OCI-M1 (cell line): ENCODE results near the gene DESI1.
"Not testable (repeated sequence)": the region's sequence is repeated elsewhere in the genome, so short reads cannot be mapped to it uniquely, and the experiment has no call there.

Experiments used
- DNase-seq: peaks from one replicate; lab custom pipeline; 2025; lab: John Stamatoyannopoulos, UW

DESI1 gene

GRCh38 chr22:41585898-41586297, 34.9 kb downstream of the DESI1 start:
- DNase-seq, result no peak

GRCh38 chr22:41584881-41585280, 36.0 kb downstream of the DESI1 start:
- DNase-seq, result no peak

- DNase-seq, result no peak
Observed at GRCh38 chr22:41582694-41583093, 38.1 kb downstream of the DESI1 start.

GRCh38 chr22:41579997-41580355, 40.9 kb downstream of the DESI1 start:
- DNase-seq, result no peak

- DNase-seq, result no peak
Observed at GRCh38 chr22:41579297-41579996, 41.4 kb downstream of the DESI1 start.

GRCh38 chr22:41578818-41579217, 42.0 kb downstream of the DESI1 start:
- DNase-seq, result no peak

- DNase-seq, result no peak
Observed at GRCh38 chr22:41578114-41578513, 42.7 kb downstream of the DESI1 start.

GRCh38 chr22:41576877-41577276, 44.0 kb downstream of the DESI1 start:
- peak; percentile 87 for DNase-seq

GRCh38 chr22:41575533-41575932, 45.3 kb downstream of the DESI1 start:
- DNase-seq, result no peak

- DNase-seq, result no peak
Observed at GRCh38 chr22:41574847-41575381, 45.9 kb downstream of the DESI1 start.

GRCh38 chr22:41573677-41574076, 47.2 kb downstream of the DESI1 start:
- DNase-seq, result no peak

GRCh38 chr22:41572305-41572704, 48.5 kb downstream of the DESI1 start:
- DNase-seq, result not testable (repeated sequence)

GRCh38 chr22:41571786-41572185, 49.1 kb downstream of the DESI1 start:
- no peak for DNase-seq

GRCh38 chr22:41570221-41570620, 50.6 kb downstream of the DESI1 start:
- DNase-seq, result no peak

GRCh38 chr22:41568811-41569210, 52.0 kb downstream of the DESI1 start:
- DNase-seq, result no peak

GRCh38 chr22:41567512-41567768, 53.4 kb downstream of the DESI1 start:
- no peak for DNase-seq

GRCh38 chr22:41565403-41566054, 55.3 kb downstream of the DESI1 start:
- peak; percentile 74 for DNase-seq

- no peak for DNase-seq
Observed at GRCh38 chr22:41564563-41564962, 56.3 kb downstream of the DESI1 start.

- DNase-seq, result no peak
Observed at GRCh38 chr22:41563051-41563711, 57.7 kb downstream of the DESI1 start.

- DNase-seq, result no peak
Observed at GRCh38 chr22:41562461-41562860, 58.4 kb downstream of the DESI1 start.

- DNase-seq, result no peak
Observed at GRCh38 chr22:41561788-41562187, 59.1 kb downstream of the DESI1 start.

GRCh38 chr22:41561335-41561734, 59.5 kb downstream of the DESI1 start:
- no peak for DNase-seq

GRCh38 chr22:41560095-41560471, 60.8 kb downstream of the DESI1 start:
- DNase-seq, result no peak
